Spleen (tissue), 7 donors: Measurements from ENCODE around the gene IQSEC1.

Source experiments
- CTCF ChIP-seq, 11 experiments: fragments of 200-600 bp in 7 of 11; fragments of 450-650 bp in 4 of 11; sonication (generic) in 4 of 11; IDR thresholded peaks in 8 of 11; conservative IDR thresholded peaks in 3 of 11; 1 replicate in 7 of 11; 2 replicates in 4 of 11; pipeline versions ENCODE4 v1.4.0 to v1.8.0; 2016 to 2021; ENCODE audit warnings: antibody characterized with exemption in 11 of 11, inconsistent platforms in 4 of 11, mild to moderate bottlenecking in 1 of 11
- POLR2A ChIP-seq, 3 donors: fragments of 450-650 bp; IDR thresholded peaks; one replicate each; pipeline ENCODE4 v1.5.1; 2017; ENCODE audit warnings: antibody characterized with exemption in 3 of 3, mild to moderate bottlenecking in 1 of 3
- POLR2AphosphoS5 ChIP-seq, 3 donors: sonication (generic); formaldehyde crosslinking; IDR thresholded peaks; one replicate each; pipeline ENCODE4 v1.5.1; 2017; ENCODE audit warnings: antibody characterized with exemption in 3 of 3
- donor health status: DM: no; HTN: no; CAD: no; lungs with moderate emphysema.
- donor health status: DM: no; HTN: no; CAD: no.
- donor health status: DM: no; HTN: no; CAD: no.

- TF ChIP-seq CTCF (IDR thresholded peaks at IDR 0.05 in 8 of 11, conservative IDR thresholded peaks at IDR 0.05 in 3 of 11) (no peak), POLR2A (IDR thresholded peaks at IDR 0.05) (no peak), POLR2AphosphoS5 (IDR thresholded peaks at IDR 0.05) (no peak)
These were observed 5.8 kb upstream of the IQSEC1 start for GRCh38 chr3:13079051-13079450.
